Measurements from ENCODE around the gene DIPK1C.

The DIPK1C gene

DNA sequence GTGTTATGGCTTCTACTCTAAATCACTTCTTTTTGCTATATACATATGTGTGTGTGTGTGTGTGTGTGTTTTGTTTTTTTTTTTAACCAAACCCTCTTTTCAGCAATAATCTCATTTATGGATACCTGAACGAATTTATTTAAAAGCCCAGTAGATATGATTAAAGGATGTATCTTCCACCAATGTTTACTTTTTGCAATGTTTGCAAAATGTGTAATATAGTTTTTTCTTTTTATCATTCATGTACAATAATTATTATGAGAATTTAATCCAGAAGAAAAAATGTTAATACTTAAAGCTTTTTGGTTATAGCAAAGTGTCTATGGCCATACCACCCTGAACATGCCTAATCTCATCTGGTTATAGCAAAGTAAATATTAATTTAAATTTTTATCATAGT lies 37.4 kb upstream of the DIPK1C start:
- ATAC-seq = no peak
- TF ChIP-seq ESRRG (CRISPR knock-in tag; IDR thresholded peaks at IDR 0.05) (no peak), SNAI2 (CRISPR knock-in tag; IDR thresholded peaks at IDR 0.05) (no peak), OSR1 (CRISPR knock-in tag; IDR thresholded peaks at IDR 0.05) (no peak), RARB (CRISPR knock-in tag; IDR thresholded peaks at IDR 0.05) (no peak), TSHZ2 (CRISPR knock-in tag; IDR thresholded peaks at IDR 0.05) (no peak), TCF4 (CRISPR knock-in tag; IDR thresholded peaks at IDR 0.05; ENCODE audit: borderline replicate concordance) (no peak), TOX (CRISPR knock-in tag; IDR thresholded peaks at IDR 0.05; ENCODE audit: borderline replicate concordance) (no peak), ZFP3 (CRISPR knock-in tag; IDR thresholded peaks at IDR 0.05) (no peak), ZC3H10 (CRISPR knock-in tag; IDR thresholded peaks at IDR 0.05) (no peak), ZNF8 (CRISPR knock-in tag; IDR thresholded peaks at IDR 0.05) (no peak), ZFP30 (CRISPR knock-in tag; IDR thresholded peaks at IDR 0.05) (no peak)
- TF ChIP-seq, protein P1, sequence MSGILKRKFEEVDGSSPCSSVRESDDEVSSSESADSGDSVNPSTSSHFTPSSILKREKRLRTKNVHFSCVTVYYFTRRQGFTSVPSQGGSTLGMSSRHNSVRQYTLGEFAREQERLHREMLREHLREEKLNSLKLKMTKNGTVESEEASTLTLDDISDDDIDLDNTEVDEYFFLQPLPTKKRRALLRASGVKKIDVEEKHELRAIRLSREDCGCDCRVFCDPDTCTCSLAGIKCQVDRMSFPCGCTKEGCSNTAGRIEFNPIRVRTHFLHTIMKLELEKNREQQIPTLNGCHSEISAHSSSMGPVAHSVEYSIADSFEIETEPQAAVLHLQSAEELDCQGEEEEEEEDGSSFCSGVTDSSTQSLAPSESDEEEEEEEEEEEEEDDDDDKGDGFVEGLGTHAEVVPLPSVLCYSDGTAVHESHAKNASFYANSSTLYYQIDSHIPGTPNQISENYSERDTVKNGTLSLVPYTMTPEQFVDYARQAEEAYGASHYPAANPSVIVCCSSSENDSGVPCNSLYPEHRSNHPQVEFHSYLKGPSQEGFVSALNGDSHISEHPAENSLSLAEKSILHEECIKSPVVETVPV (CRISPR knock-in tag; IDR thresholded peaks at IDR 0.05) = no peak

DNA sequence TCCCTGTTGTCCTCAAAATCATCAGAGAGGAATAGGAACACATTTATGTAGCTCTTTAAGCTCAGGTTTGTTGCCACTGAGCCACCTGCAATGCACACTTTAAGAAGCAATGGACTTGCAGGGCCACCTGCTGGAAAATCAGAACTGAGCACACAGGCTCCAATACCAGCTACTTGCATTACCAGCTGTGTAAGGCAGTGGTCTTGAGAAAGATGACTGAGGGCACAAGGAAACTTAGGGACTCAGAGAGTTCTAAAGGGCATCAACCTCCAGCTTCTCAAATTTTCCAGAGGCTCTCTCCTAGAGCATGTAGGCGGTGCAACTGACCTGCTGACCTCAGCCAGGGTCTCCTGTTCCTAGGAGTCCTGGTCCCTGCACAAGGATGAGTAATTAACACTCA lies 36.6 kb upstream of the DIPK1C start:
- no peak for ATAC-seq
- no peak for TF ChIP-seq ZC3H10 (CRISPR knock-in tag; IDR thresholded peaks at IDR 0.05)
- no peak for TF ChIP-seq PATZ1 (CRISPR knock-in tag; IDR thresholded peaks at IDR 0.05; ENCODE audit: borderline replicate concordance)
- TF ChIP-seq RARB (CRISPR knock-in tag; IDR thresholded peaks at IDR 0.05) = no peak
- no peak for TF ChIP-seq ZNF8 (CRISPR knock-in tag; IDR thresholded peaks at IDR 0.05)
- TF ChIP-seq CSDC2 (CRISPR knock-in tag; IDR thresholded peaks at IDR 0.05) = no peak
- no peak for TF ChIP-seq SNAI2 (CRISPR knock-in tag; IDR thresholded peaks at IDR 0.05)
- TF ChIP-seq, protein P2, sequence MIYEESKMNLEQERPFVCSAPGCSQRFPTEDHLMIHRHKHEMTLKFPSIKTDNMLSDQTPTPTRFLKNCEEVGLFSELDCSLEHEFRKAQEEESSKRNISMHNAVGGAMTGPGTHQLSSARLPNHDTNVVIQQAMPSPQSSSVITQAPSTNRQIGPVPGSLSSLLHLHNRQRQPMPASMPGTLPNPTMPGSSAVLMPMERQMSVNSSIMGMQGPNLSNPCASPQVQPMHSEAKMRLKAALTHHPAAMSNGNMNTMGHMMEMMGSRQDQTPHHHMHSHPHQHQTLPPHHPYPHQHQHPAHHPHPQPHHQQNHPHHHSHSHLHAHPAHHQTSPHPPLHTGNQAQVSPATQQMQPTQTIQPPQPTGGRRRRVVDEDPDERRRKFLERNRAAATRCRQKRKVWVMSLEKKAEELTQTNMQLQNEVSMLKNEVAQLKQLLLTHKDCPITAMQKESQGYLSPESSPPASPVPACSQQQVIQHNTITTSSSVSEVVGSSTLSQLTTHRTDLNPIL (CRISPR knock-in tag; IDR thresholded peaks at IDR 0.05; ENCODE audit: low read depth) = no peak
- no peak for TF ChIP-seq TSHZ2 (CRISPR knock-in tag; IDR thresholded peaks at IDR 0.05)
- no peak for TF ChIP-seq PPARA (CRISPR knock-in tag; IDR thresholded peaks at IDR 0.05; ENCODE audit: borderline replicate concordance)
- no peak for TF ChIP-seq ESRRG (CRISPR knock-in tag; IDR thresholded peaks at IDR 0.05)
- no peak for TF ChIP-seq ARNTL (CRISPR knock-in tag; IDR thresholded peaks at IDR 0.05; ENCODE audit: borderline replicate concordance, low read depth)
- TF ChIP-seq TOX (CRISPR knock-in tag; IDR thresholded peaks at IDR 0.05; ENCODE audit: borderline replicate concordance) = no peak
- TF ChIP-seq ZFP3 (CRISPR knock-in tag; IDR thresholded peaks at IDR 0.05) = no peak
- no peak for TF ChIP-seq ZFP30 (CRISPR knock-in tag; IDR thresholded peaks at IDR 0.05)
- TF ChIP-seq, protein P1 (CRISPR knock-in tag; IDR thresholded peaks at IDR 0.05) = no peak
- no peak for TF ChIP-seq GLIS3 (CRISPR knock-in tag; IDR thresholded peaks at IDR 0.05)
- no peak for TF ChIP-seq ISL1 (CRISPR knock-in tag; IDR thresholded peaks at IDR 0.05)
- no peak for TF ChIP-seq TCF4 (CRISPR knock-in tag; IDR thresholded peaks at IDR 0.05; ENCODE audit: borderline replicate concordance)
- TF ChIP-seq OSR1 (CRISPR knock-in tag; IDR thresholded peaks at IDR 0.05) = no peak
